Caco-2 (cell line): ENCODE results near the gene TLK1. TPM values are rescaled to one million over a fixed set of nuclear protein-coding genes. Genes with fewer than 3 reads are reported as not detected.
A peak's percentile ranks its signal among the peaks of the same experiment; 100 is the strongest.

Source experiments
- BruUV-seq: library from RNA; stranded (reverse); fragments of 400-500 nt; replicated peaks from 2 replicates; lab custom pipeline; 2021; lab: Mats Ljungman, UMichigan
- CTCF ChIA-PET: fragments of 300-600 bp; sonication (Branson Sonifier 250); formaldehyde crosslinking; loops from one replicate; lab custom pipeline; 2022; ENCODE audit warnings: antibody characterized with exemption; lab: Charles Lee
- POLR2A ChIA-PET: fragments of 300-600 bp; sonication (Branson Sonifier 250); formaldehyde crosslinking; loops from one replicate; lab custom pipeline; 2022; ENCODE audit warnings: antibody characterized with exemption; lab: Charles Lee
- DNase-seq, 2 experiments: peaks; one replicate each; pipeline versions ENCODE4 v3.0.0 to v3.0.0-alpha.2; 2020 to 2022
- H3K27me3 ChIP-seq: replicated peaks from 2 replicates; pipeline ENCODE4 v1.6.0; 2011; ENCODE audit warnings: low read length; ENCODE audit not compliant: control insufficient read depth, insufficient read depth
- H3K36me3 ChIP-seq: 2 replicates; pipeline ENCODE4 v1.5.1; 2011; ENCODE audit warnings: low read length; ENCODE audit not compliant: control insufficient read depth, insufficient read depth
- H3K4me1 ChIP-seq: fragments of 250-450 bp; sonication (Bioruptor Pico); 2 replicates; pipeline ENCODE4 v1.5.1; 2020; ENCODE audit warnings: mild to moderate bottlenecking
- H3K4me3 ChIP-seq: 2 replicates; pipeline ENCODE4 v1.5.1; 2011; ENCODE audit warnings: low read depth, mild to moderate bottlenecking, control low read depth, low read length
- H3K9me3 ChIP-seq: fragments of 250-450 bp; sonication (Bioruptor Pico); 2 replicates; pipeline ENCODE4 v1.5.1; 2020; ENCODE audit warnings: mild to moderate bottlenecking, moderate library complexity
- H3K27ac Mint-ChIP-seq: one replicate; pipeline ENCODE4 v1.8.0; 2022; ENCODE audit warnings: mixed read lengths; ENCODE audit not compliant: unreplicated experiment
- H3K27me3 Mint-ChIP-seq: one replicate; pipeline ENCODE4 v1.8.0; 2022; ENCODE audit warnings: mixed read lengths; ENCODE audit not compliant: insufficient read depth, unreplicated experiment
- H3K36me3 Mint-ChIP-seq: one replicate; pipeline ENCODE4 v1.8.0; 2022; ENCODE audit warnings: mild to moderate bottlenecking, mixed read lengths; ENCODE audit not compliant: insufficient read depth, unreplicated experiment
- H3K4me1 Mint-ChIP-seq: one replicate; pipeline ENCODE4 v1.8.0; 2022; ENCODE audit warnings: low read depth, mixed read lengths; ENCODE audit not compliant: unreplicated experiment
- H3K4me3 Mint-ChIP-seq: one replicate; pipeline ENCODE4 v1.8.0; 2022; ENCODE audit warnings: mild to moderate bottlenecking, moderate library complexity, mixed read lengths; ENCODE audit not compliant: unreplicated experiment
- H3K9me3 Mint-ChIP-seq: one replicate; pipeline ENCODE4 v1.8.0; 2022; ENCODE audit warnings: mixed read lengths; ENCODE audit not compliant: unreplicated experiment
- intact Hi-C: fragments of 100-400 bp; cut with micrococcal nuclease; formaldehyde crosslinking; loops from one replicate; pipeline ENCODE4 v1.10.0; 2022; ENCODE audit not compliant: unreplicated experiment
- total RNA-seq: library from RNA; stranded (reverse); gene quantifications from 2 replicates; pipeline ENCODE4 v1.2.3, GENCODE V29; 2022
- TF ChIP-seq, protein P1 (sequence below), 2 experiments: fragments of 200-600 bp in 1 of 2; IDR thresholded peaks; 1 replicate in 1 of 2; 2 replicates in 1 of 2; pipeline versions ENCODE4 v1.5.1 to v1.8.0; 2011 to 2022; ENCODE audit warnings: antibody characterized with exemption in 1 of 2, control low read depth in 1 of 2, inconsistent platforms in 1 of 2, low read depth in 1 of 2, low read length in 1 of 2, mild to moderate bottlenecking in 1 of 2, moderate library complexity in 1 of 2; ENCODE audit not compliant: insufficient read depth in 1 of 2, severe bottlenecking in 1 of 2, unreplicated experiment in 1 of 2

TLK1 gene
- total RNA-seq, 1 experiment from 2014 or later, result 85.1 TPM

GRCh38 chr2:171134624-171135230 is 26.0 kb downstream of the TLK1 start:
- ChIA-PET CTCF (no interaction called here), POLR2A (interaction anchor here (0.6 kb wide), 1 partner anchor 14 kb away, joined by 4 read pairs; no protein-coding TSS in a partner anchor)
- no TSS peak for BruUV-seq
- Histone ChIP-seq H3K4me3 (no peak overlapping the region), H3K27me3 (no peaks in the 10 kb centered on the region), H3K4me1 (0 out of 2 replicates have a peak, but pooled peaks cover 6% of the 10 kb centered on the region), H3K36me3 (no peaks in the 10 kb centered on the region), H3K9me3 (no peaks in the 10 kb centered on the region)
- H3K36me3 Mint-ChIP-seq, result no peaks in the 10 kb centered on the region
- peak overlapping the region; percentile 9 for H3K27ac Mint-ChIP-seq
- H3K27me3 Mint-ChIP-seq, result no peaks in the 10 kb centered on the region
- H3K9me3 Mint-ChIP-seq, result no peaks in the 10 kb centered on the region
- peak in 1 of 2 experiments; percentile 7 for DNase-seq
- H3K4me3 Mint-ChIP-seq, result peak overlapping the region; percentile 30
- TF ChIP-seq, protein P1, sequence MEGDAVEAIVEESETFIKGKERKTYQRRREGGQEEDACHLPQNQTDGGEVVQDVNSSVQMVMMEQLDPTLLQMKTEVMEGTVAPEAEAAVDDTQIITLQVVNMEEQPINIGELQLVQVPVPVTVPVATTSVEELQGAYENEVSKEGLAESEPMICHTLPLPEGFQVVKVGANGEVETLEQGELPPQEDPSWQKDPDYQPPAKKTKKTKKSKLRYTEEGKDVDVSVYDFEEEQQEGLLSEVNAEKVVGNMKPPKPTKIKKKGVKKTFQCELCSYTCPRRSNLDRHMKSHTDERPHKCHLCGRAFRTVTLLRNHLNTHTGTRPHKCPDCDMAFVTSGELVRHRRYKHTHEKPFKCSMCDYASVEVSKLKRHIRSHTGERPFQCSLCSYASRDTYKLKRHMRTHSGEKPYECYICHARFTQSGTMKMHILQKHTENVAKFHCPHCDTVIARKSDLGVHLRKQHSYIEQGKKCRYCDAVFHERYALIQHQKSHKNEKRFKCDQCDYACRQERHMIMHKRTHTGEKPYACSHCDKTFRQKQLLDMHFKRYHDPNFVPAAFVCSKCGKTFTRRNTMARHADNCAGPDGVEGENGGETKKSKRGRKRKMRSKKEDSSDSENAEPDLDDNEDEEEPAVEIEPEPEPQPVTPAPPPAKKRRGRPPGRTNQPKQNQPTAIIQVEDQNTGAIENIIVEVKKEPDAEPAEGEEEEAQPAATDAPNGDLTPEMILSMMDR (IDR thresholded peaks at IDR 0.05; ENCODE audit: insufficient read depth in 1 of 2, low read depth in 1 of 2, low read length in 1 of 2, severe bottlenecking in 1 of 2, unreplicated experiment in 1 of 2), result no peak
- intact Hi-C loops, result no loop called here
- peaks cover 27% of the 10 kb centered on the region for H3K4me1 Mint-ChIP-seq

DNA sequence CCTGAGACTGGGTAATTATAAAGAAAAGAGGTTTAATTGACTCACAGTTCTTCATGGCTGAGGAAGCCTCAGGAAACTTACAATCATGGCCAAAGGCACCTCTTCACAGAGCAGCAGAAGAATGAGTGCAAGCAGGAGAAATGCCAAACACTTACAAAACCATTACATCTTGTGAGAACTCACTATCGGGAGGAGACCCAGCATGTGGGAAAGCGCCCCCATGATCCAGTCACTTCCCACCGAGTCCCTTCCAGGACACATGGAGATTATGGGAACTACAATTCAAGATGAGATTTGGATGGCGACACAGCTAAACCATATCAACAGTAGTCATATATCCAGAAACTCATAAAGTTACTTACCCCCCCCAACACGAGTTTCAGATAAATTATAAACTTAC is 28.6 kb downstream of the TLK1 start:
- BruUV-seq, result no TSS peak
- CTCF ChIA-PET, result no interaction called here
- H3K4me3 ChIP-seq, result no peak overlapping the region
- intact Hi-C loops, result no loop called here
- no peaks in the 10 kb centered on the region for H3K9me3 ChIP-seq
- no peak overlapping the region for H3K4me3 Mint-ChIP-seq
- no peaks in the 10 kb centered on the region for H3K27me3 Mint-ChIP-seq
- POLR2A ChIA-PET, result no interaction called here
- H3K36me3 Mint-ChIP-seq, result no peaks in the 10 kb centered on the region
- no peaks in the 10 kb centered on the region for H3K36me3 ChIP-seq
- TF ChIP-seq, protein P1 (IDR thresholded peaks at IDR 0.05; ENCODE audit: insufficient read depth in 1 of 2, low read depth in 1 of 2, low read length in 1 of 2, severe bottlenecking in 1 of 2, unreplicated experiment in 1 of 2), result no peak
- H3K27me3 ChIP-seq, result no peaks in the 10 kb centered on the region
- H3K4me1 Mint-ChIP-seq, result peaks cover 25% of the 10 kb centered on the region
- H3K9me3 Mint-ChIP-seq, result no peaks in the 10 kb centered on the region
- no peak overlapping the region for H3K27ac Mint-ChIP-seq
- H3K4me1 ChIP-seq, result 0 out of 2 replicates have a peak, but pooled peaks cover 6% of the 10 kb centered on the region
- no peak for DNase-seq

- Histone ChIP-seq H3K9me3 (no peaks in the 10 kb centered on the region), H3K27me3 (no peaks in the 10 kb centered on the region), H3K4me3 (no peak overlapping the region), H3K36me3 (no peaks in the 10 kb centered on the region), H3K4me1 (no peaks in the 10 kb centered on the region)
- ChIA-PET CTCF (no interaction called here), POLR2A (interaction anchor here (0.5 kb wide), 1 partner anchor 25 kb away, joined by 3 read pairs; no protein-coding TSS in a partner anchor)
- no peak for DNase-seq
- no TSS peak for BruUV-seq
- Mint-ChIP-seq H3K27ac (no peak overlapping the region), H3K4me3 (no peak overlapping the region), H3K36me3 (no peaks in the 10 kb centered on the region), H3K4me1 (peaks cover 11% of the 10 kb centered on the region), H3K9me3 (no peaks in the 10 kb centered on the region), H3K27me3 (no peaks in the 10 kb centered on the region)
- TF ChIP-seq, protein P1 (IDR thresholded peaks at IDR 0.05; ENCODE audit: insufficient read depth in 1 of 2, low read depth in 1 of 2, low read length in 1 of 2, severe bottlenecking in 1 of 2, unreplicated experiment in 1 of 2), result no peak
- intact Hi-C loops, result no loop called here
Observed at GRCh38 chr2:171128461-171128860, 32.2 kb downstream of the TLK1 start.
